Body of pancreas (tissue), 4 donors: ENCODE measurements around the gene GAL3ST1. TPM values are rescaled to one million over a fixed set of nuclear protein-coding genes. Genes with fewer than 3 reads are reported as not detected.

Source experiments
- ATAC-seq: fragments of 150-250 bp; one replicate; pipeline ENCODE4 v1.9.1; 2016
- DNase-seq, 4 donors: peaks; one replicate each; pipeline ENCODE4 v3.0.0-alpha.2; 2019
- H3K27ac ChIP-seq, 4 donors: fragments of 200-600 bp; sonication (generic); 1 replicate in 3 of 4; 2 replicates in 1 of 4; pipeline versions ENCODE4 v1.5.1 to v1.6.1; 2016 to 2019; ENCODE audit warnings: mild to moderate bottlenecking in 1 of 4, mixed read lengths in 1 of 4, moderate library complexity in 1 of 4
- H3K27me3 ChIP-seq, 2 donors: fragments of 200-600 bp; sonication (generic); one replicate each; pipeline ENCODE4 v1.6.0; 2016; ENCODE audit warnings: mild to moderate bottlenecking in 1 of 2
- H3K36me3 ChIP-seq, 2 donors: fragments of 200-600 bp; sonication (generic); replicated peaks in 1 of 2; 2 replicates each; pipeline ENCODE4 v1.5.1; 2016; ENCODE audit warnings: low read depth in 2 of 2; ENCODE audit not compliant: insufficient read depth in 1 of 2
- H3K4me1 ChIP-seq: fragments of 200-600 bp; sonication (generic); one replicate; pipeline ENCODE4 v1.6.0; 2016
- H3K4me3 ChIP-seq, 2 donors: fragments of 200-600 bp; sonication (generic); 1 replicate in 1 of 2; 2 replicates in 1 of 2; pipeline ENCODE4 v1.5.1; 2016 to 2019
- H3K9me3 ChIP-seq, 3 donors: fragments of 200-600 bp; sonication (generic); 1 replicate in 2 of 3; 2 replicates in 1 of 3; pipeline ENCODE4 v1.5.1; 2016
- POLR2A ChIP-seq, 3 donors: fragments of 450-650 bp; IDR thresholded peaks; one replicate each; pipeline ENCODE4 v1.6.1; 2016; ENCODE audit warnings: antibody characterized with exemption in 3 of 3, mild to moderate bottlenecking in 2 of 3
- WGBS, 2 donors: methylation state at CpG; one replicate each; pipeline ENCODE4 v1.1.5; 2017; 5-methylcytosine and 5-hydroxymethylcytosine counted together
- intact Hi-C: fragments of 100-400 bp; cut with DNase I; formaldehyde crosslinking; loops from one replicate; pipeline ENCODE4 v1.15.1; 2023
- total RNA-seq, 2 donors: library from RNA; depleted of rRNA; stranded (reverse); fragments of >200 nt; gene quantifications; one replicate each; pipeline ENCODE4 v1.1.0, GENCODE V29; 2016
- TF ChIP-seq, protein P1 (sequence below), 7 experiments: fragments of 450-650 bp in 4 of 7; fragments of 200-600 bp in 3 of 7; sonication (generic) in 3 of 7; IDR thresholded peaks; one replicate each; pipeline ENCODE4 v1.5.1; 2016 to 2019; ENCODE audit warnings: antibody characterized with exemption in 7 of 7

The GAL3ST1 gene
- total RNA-seq, 2 donors from 2014 or later = 3.4 to 13.8 TPM

- Histone ChIP-seq H3K4me3 (no peak overlapping the region), H3K36me3 (no peaks in the 10 kb centered on the region), H3K27ac (peak overlapping the region in 2 of 4 donors; percentile 9 to 70), H3K9me3 (no peaks in the 10 kb centered on the region), H3K4me1 (peaks cover 25% of the 10 kb centered on the region), H3K27me3 (no peaks in the 10 kb centered on the region)
- 59 to 68% methylated on average over 15 to 17 of the region's 17 CpGs for WGBS, 2 donors
- intact Hi-C loops = no loop called here
- peak in 3 of 4 donors; percentile 15 to 65 (median 34) for DNase-seq
- no peak for ATAC-seq
- no peak for TF ChIP-seq POLR2A (IDR thresholded peaks at IDR 0.05)
- TF ChIP-seq, protein P1, sequence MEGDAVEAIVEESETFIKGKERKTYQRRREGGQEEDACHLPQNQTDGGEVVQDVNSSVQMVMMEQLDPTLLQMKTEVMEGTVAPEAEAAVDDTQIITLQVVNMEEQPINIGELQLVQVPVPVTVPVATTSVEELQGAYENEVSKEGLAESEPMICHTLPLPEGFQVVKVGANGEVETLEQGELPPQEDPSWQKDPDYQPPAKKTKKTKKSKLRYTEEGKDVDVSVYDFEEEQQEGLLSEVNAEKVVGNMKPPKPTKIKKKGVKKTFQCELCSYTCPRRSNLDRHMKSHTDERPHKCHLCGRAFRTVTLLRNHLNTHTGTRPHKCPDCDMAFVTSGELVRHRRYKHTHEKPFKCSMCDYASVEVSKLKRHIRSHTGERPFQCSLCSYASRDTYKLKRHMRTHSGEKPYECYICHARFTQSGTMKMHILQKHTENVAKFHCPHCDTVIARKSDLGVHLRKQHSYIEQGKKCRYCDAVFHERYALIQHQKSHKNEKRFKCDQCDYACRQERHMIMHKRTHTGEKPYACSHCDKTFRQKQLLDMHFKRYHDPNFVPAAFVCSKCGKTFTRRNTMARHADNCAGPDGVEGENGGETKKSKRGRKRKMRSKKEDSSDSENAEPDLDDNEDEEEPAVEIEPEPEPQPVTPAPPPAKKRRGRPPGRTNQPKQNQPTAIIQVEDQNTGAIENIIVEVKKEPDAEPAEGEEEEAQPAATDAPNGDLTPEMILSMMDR (IDR thresholded peaks at IDR 0.05) = no peak
Observed at GRCh38 chr22:30609260-30610185, 35.1 kb upstream of the GAL3ST1 start.

DNA sequence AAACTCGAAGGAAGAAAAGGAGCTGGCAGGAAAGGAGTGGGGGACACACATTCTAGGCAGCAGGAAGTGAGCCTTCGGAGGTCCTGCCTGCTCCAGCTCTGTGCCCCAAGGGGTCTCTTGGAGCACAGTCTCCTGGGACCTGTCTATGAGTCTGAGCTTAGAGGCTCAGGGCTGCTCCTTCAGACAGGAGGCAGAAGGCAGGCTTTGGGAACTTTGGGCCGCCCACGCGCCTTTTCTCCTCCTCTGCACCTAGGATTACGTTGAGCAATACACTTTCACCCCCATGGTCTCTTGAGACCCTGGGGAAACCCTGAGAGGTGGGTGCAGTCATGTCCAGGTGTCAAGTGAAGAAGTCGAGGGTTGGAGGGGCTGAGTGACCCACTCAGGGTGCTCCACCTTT is 33.5 kb upstream of the GAL3ST1 start:
- no peaks in the 10 kb centered on the region for H3K27me3 ChIP-seq
- no peak for ATAC-seq
- WGBS, 2 donors = 74 to 80% methylated on average over 4 to 7 of the region's 7 CpGs
- TF ChIP-seq, protein P1 (IDR thresholded peaks at IDR 0.05) = no peak
- no peak for TF ChIP-seq POLR2A (IDR thresholded peaks at IDR 0.05)
- H3K27ac ChIP-seq = no peak overlapping the region
- intact Hi-C loops = no loop called here
- no peaks in the 10 kb centered on the region for H3K36me3 ChIP-seq
- no peak for DNase-seq
- H3K9me3 ChIP-seq = no peaks in the 10 kb centered on the region
- no peak overlapping the region for H3K4me3 ChIP-seq
- H3K4me1 ChIP-seq = peaks cover 25% of the 10 kb centered on the region

- Histone ChIP-seq H3K4me3 (peak overlapping the region in 1 of 2 donors; percentile 34), H3K4me1 (peaks cover 25% of the 10 kb centered on the region), H3K9me3 (no peaks in the 10 kb centered on the region), H3K36me3 (no peaks in the 10 kb centered on the region), H3K27ac (peak overlapping the region; percentile 75 to 86 (median 80)), H3K27me3 (no peaks in the 10 kb centered on the region)
- DNase-seq = no peak
- intact Hi-C loops = no loop called here
- TF ChIP-seq, protein P1 (IDR thresholded peaks at IDR 0.05) = no peak
- TF ChIP-seq POLR2A (IDR thresholded peaks at IDR 0.05) = no peak
- WGBS, 2 donors = 65 to 74% methylated on average over 7 of the region's 7 CpGs
- ATAC-seq = peak; percentile 5
Observed at GRCh38 chr22:30607300-30607930, 33.0 kb upstream of the GAL3ST1 start.

- Histone ChIP-seq H3K27ac (peak within 1 kb of the TSS; percentile 75 to 86 (median 80)), H3K9me3 (no peaks in the 10 kb centered on the region), H3K36me3 (no peaks in the 10 kb centered on the region), H3K4me1 (peaks cover 25% of the 10 kb centered on the region), H3K4me3 (peak within 1 kb of the TSS; percentile 34 to 46), H3K27me3 (no peaks in the 10 kb centered on the region)
- intact Hi-C loops = no loop called here
- DNase-seq (peak; percentile 65 to 83 (median 80)), ATAC-seq (peak; percentile 81)
- TF ChIP-seq POLR2A (IDR thresholded peaks at IDR 0.05) = peak; percentile 24 to 62 (median 58)
- TF ChIP-seq, protein P1 (IDR thresholded peaks at IDR 0.05) = peak in 1 of 7 experiments; percentile 30
- WGBS, 2 donors = 0% methylated on average over 17 to 23 of the region's 24 CpGs
Observed at GRCh38 chr22:30606455-30607299, 32.2 kb upstream of the GAL3ST1 start, which contains the start of gene TCN2. TSS of gene TCN2 (plus strand) at chr22:30607174. CDS start at chr22:30607332, 158 bp downstream.
